SK-N-SH treated with all-trans-retinoic acid at 6 μM for 48 hours (cell line): Measurements from ENCODE around the gene SRPK2.

Source experiments
- ATAC-seq: fragments of 200-7000 bp; cut with Tn5 transposase; 3 replicates; pipeline ENCODE4 v1.9.1; 2020; ENCODE audit warnings: mild to moderate bottlenecking, moderate library complexity
- ARNTL ChIP-seq: fragments of 450-650 bp; formaldehyde crosslinking; IDR thresholded peaks from 2 replicates; pipeline ENCODE4 v1.5.0; 2020; ENCODE audit warnings: low read depth, mild to moderate bottlenecking, moderate library complexity, borderline replicate concordance
- BACH2 ChIP-seq: fragments of 250-450 bp; sonication (Bioruptor Pico); IDR thresholded peaks from 2 replicates; pipeline ENCODE4 v1.9.0; 2021; ENCODE audit warnings: mild to moderate bottlenecking, borderline replicate concordance
- CSDC2 ChIP-seq: fragments of 250-450 bp; sonication (Bioruptor Pico); IDR thresholded peaks from 2 replicates; pipeline ENCODE4 v1.5.0; 2020; ENCODE audit warnings: mild to moderate bottlenecking, moderate library complexity
- CSRNP3 ChIP-seq: fragments of 250-450 bp; sonication (Bioruptor Pico); IDR thresholded peaks from 2 replicates; pipeline ENCODE4 v1.5.1; 2021; ENCODE audit warnings: mild to moderate bottlenecking, moderate library complexity
- ESRRG ChIP-seq: fragments of 250-450 bp; sonication (Bioruptor Pico); IDR thresholded peaks from 2 replicates; pipeline ENCODE4 v1.6.1; 2021; ENCODE audit warnings: mild to moderate bottlenecking
- GLIS3 ChIP-seq: fragments of 250-450 bp; sonication (Bioruptor Pico); IDR thresholded peaks from 2 replicates; pipeline ENCODE4 v1.5.0; 2020; ENCODE audit warnings: mild to moderate bottlenecking, moderate library complexity
- ISL1 ChIP-seq: fragments of 250-450 bp; sonication (Bioruptor Pico); IDR thresholded peaks from 2 replicates; pipeline ENCODE4 v2.1.2; 2022; ENCODE audit warnings: mild to moderate bottlenecking, moderate library complexity
- OSR1 ChIP-seq: fragments of 250-450 bp; sonication (Bioruptor Pico); IDR thresholded peaks from 2 replicates; pipeline ENCODE4 v1.8.0; 2022; ENCODE audit warnings: moderate library complexity, mild to moderate bottlenecking, inconsistent platforms
- PATZ1 ChIP-seq: fragments of 250-450 bp; sonication (Bioruptor Pico); IDR thresholded peaks from 2 replicates; pipeline ENCODE4 v1.8.0; 2020; ENCODE audit warnings: mild to moderate bottlenecking, moderate library complexity, borderline replicate concordance
- PPARA ChIP-seq: fragments of 250-450 bp; sonication (Bioruptor Pico); IDR thresholded peaks from 2 replicates; pipeline ENCODE4 v1.5.0; 2020; ENCODE audit warnings: mild to moderate bottlenecking, borderline replicate concordance
- RARB ChIP-seq: fragments of 250-450 bp; sonication (Bioruptor Pico); IDR thresholded peaks from 2 replicates; pipeline ENCODE4 v1.8.0; 2021; ENCODE audit warnings: mild to moderate bottlenecking, moderate library complexity
- SNAI2 ChIP-seq: fragments of 250-450 bp; sonication (Bioruptor Pico); IDR thresholded peaks from 2 replicates; pipeline ENCODE4 v1.5.0; 2020; ENCODE audit warnings: mild to moderate bottlenecking, moderate library complexity
- TCF4 ChIP-seq: fragments of 250-450 bp; sonication (Bioruptor Pico); IDR thresholded peaks from 2 replicates; pipeline ENCODE4 v1.8.0; 2021; ENCODE audit warnings: mild to moderate bottlenecking, moderate library complexity, borderline replicate concordance
- TOX ChIP-seq: fragments of 250-450 bp; sonication (Bioruptor Pico); IDR thresholded peaks from 2 replicates; pipeline ENCODE4 v1.8.0; 2021; ENCODE audit warnings: mild to moderate bottlenecking, moderate library complexity, borderline replicate concordance
- ZC3H10 ChIP-seq: fragments of 250-450 bp; sonication (Bioruptor Pico); IDR thresholded peaks from 2 replicates; pipeline ENCODE4 v1.5.1; 2021; ENCODE audit warnings: mild to moderate bottlenecking, moderate library complexity
- ZFP3 ChIP-seq: fragments of 250-450 bp; sonication (Bioruptor Pico); IDR thresholded peaks from 2 replicates; pipeline ENCODE4 v1.5.0; 2020; ENCODE audit warnings: mild to moderate bottlenecking, moderate library complexity
- ZFP30 ChIP-seq: fragments of 450-650 bp; formaldehyde crosslinking; IDR thresholded peaks from 2 replicates; pipeline ENCODE4 v1.5.0; 2022; ENCODE audit warnings: mild to moderate bottlenecking, moderate library complexity
- ZNF565 ChIP-seq: fragments of 450-650 bp; formaldehyde crosslinking; conservative IDR thresholded peaks from 2 replicates; pipeline ENCODE4 v1.5.0; 2020; ENCODE audit warnings: low read depth, mild to moderate bottlenecking, moderate library complexity
- ZNF70 ChIP-seq: fragments of 450-650 bp; formaldehyde crosslinking; IDR thresholded peaks from 2 replicates; pipeline ENCODE4 v1.5.0; 2020; ENCODE audit warnings: mild to moderate bottlenecking, moderate library complexity
- ZNF8 ChIP-seq: fragments of 450-650 bp; formaldehyde crosslinking; IDR thresholded peaks from 2 replicates; pipeline ENCODE4 v1.5.0; 2020; ENCODE audit warnings: mild to moderate bottlenecking, moderate library complexity
- TF ChIP-seq, protein P1 (sequence below): fragments of 250-450 bp; sonication (Bioruptor Pico); IDR thresholded peaks from 2 replicates; pipeline ENCODE4 v1.5.1; 2020; ENCODE audit warnings: low read depth, mild to moderate bottlenecking, moderate library complexity
- TF ChIP-seq, protein P2 (sequence below): fragments of 250-450 bp; sonication (Bioruptor Pico); IDR thresholded peaks from 2 replicates; pipeline ENCODE4 v1.5.0; 2020; ENCODE audit warnings: mild to moderate bottlenecking, moderate library complexity

SRPK2 gene

GRCh38 chr7:105177026-105177425 lies 211.7 kb downstream of the SRPK2 start:
- TF ChIP-seq CSDC2 (CRISPR knock-in tag) (no peak), ESRRG (CRISPR knock-in tag) (no peak), BACH2 (no peak), TOX (no peak), ZFP30 (no peak), ZNF565 (CRISPR knock-in tag) (no peak), ZNF70 (no peak), ZNF8 (CRISPR knock-in tag) (no peak), CSRNP3 (CRISPR knock-in tag) (no peak), ARNTL (CRISPR knock-in tag) (no peak), TCF4 (CRISPR knock-in tag) (no peak), ZC3H10 (CRISPR knock-in tag) (no peak), ISL1 (CRISPR knock-in tag) (no peak), SNAI2 (no peak), GLIS3 (CRISPR knock-in tag) (no peak), ZFP3 (CRISPR knock-in tag) (no peak), OSR1 (CRISPR knock-in tag) (no peak)
- TF ChIP-seq, protein P1, sequence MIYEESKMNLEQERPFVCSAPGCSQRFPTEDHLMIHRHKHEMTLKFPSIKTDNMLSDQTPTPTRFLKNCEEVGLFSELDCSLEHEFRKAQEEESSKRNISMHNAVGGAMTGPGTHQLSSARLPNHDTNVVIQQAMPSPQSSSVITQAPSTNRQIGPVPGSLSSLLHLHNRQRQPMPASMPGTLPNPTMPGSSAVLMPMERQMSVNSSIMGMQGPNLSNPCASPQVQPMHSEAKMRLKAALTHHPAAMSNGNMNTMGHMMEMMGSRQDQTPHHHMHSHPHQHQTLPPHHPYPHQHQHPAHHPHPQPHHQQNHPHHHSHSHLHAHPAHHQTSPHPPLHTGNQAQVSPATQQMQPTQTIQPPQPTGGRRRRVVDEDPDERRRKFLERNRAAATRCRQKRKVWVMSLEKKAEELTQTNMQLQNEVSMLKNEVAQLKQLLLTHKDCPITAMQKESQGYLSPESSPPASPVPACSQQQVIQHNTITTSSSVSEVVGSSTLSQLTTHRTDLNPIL, result no peak
- TF ChIP-seq, protein P2, sequence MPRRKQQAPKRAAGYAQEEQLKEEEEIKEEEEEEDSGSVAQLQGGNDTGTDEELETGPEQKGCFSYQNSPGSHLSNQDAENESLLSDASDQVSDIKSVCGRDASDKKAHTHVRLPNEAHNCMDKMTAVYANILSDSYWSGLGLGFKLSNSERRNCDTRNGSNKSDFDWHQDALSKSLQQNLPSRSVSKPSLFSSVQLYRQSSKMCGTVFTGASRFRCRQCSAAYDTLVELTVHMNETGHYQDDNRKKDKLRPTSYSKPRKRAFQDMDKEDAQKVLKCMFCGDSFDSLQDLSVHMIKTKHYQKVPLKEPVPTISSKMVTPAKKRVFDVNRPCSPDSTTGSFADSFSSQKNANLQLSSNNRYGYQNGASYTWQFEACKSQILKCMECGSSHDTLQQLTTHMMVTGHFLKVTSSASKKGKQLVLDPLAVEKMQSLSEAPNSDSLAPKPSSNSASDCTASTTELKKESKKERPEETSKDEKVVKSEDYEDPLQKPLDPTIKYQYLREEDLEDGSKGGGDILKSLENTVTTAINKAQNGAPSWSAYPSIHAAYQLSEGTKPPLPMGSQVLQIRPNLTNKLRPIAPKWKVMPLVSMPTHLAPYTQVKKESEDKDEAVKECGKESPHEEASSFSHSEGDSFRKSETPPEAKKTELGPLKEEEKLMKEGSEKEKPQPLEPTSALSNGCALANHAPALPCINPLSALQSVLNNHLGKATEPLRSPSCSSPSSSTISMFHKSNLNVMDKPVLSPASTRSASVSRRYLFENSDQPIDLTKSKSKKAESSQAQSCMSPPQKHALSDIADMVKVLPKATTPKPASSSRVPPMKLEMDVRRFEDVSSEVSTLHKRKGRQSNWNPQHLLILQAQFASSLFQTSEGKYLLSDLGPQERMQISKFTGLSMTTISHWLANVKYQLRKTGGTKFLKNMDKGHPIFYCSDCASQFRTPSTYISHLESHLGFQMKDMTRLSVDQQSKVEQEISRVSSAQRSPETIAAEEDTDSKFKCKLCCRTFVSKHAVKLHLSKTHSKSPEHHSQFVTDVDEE, result no peak
- TF ChIP-seq, all 23 proteins: peak for 0
- ATAC-seq, result no peak

- TF ChIP-seq ZNF565 (CRISPR knock-in tag) (no peak), CSDC2 (CRISPR knock-in tag) (no peak), ESRRG (CRISPR knock-in tag) (no peak), ZNF70 (no peak), GLIS3 (CRISPR knock-in tag) (no peak), CSRNP3 (CRISPR knock-in tag) (no peak), ZFP3 (CRISPR knock-in tag) (no peak), TCF4 (CRISPR knock-in tag) (no peak), ZNF8 (CRISPR knock-in tag) (no peak), ZC3H10 (CRISPR knock-in tag) (no peak), OSR1 (CRISPR knock-in tag) (no peak), RARB (no peak), BACH2 (no peak), ISL1 (CRISPR knock-in tag) (no peak), PPARA (CRISPR knock-in tag) (no peak), SNAI2 (no peak), PATZ1 (CRISPR knock-in tag) (no peak)
- TF ChIP-seq, protein P2, result no peak
- no peak for ATAC-seq
Observed at GRCh38 chr7:105173586-105173985, 215.1 kb downstream of the SRPK2 start.
